ENCODE measurements around the gene HEG1.

GRCh38 chr3:124935264-124935663 lies 120.5 kb downstream of the HEG1 start:
- no peak for TF ChIP-seq CTCF (IDR thresholded peaks at IDR 0.05; ENCODE audit: extremely low read depth in 1 of 2, insufficient read depth in 1 of 2, low read depth in 1 of 2, low read length in 2 of 2)
- no peak for TF ChIP-seq FOS (IDR thresholded peaks at IDR 0.05; ENCODE audit: borderline replicate concordance, insufficient read depth, low read length)
- TF ChIP-seq POLR2A (IDR thresholded peaks at IDR 0.05; ENCODE audit: low read depth, low read length), result no peak
- TF ChIP-seq EZH2 (IDR thresholded peaks at IDR 0.05; ENCODE audit: borderline replicate concordance, low read depth, low read length, severe bottlenecking), result no peak
- no peak for TF ChIP-seq JUN (IDR thresholded peaks at IDR 0.05; ENCODE audit: borderline replicate concordance, insufficient read depth, insufficient read length, low read depth)
